ENCODE results near the gene ANKRD42.
A peak's percentile ranks its signal among the peaks of the same experiment; 100 is the strongest.
"Not testable (repeated sequence)": the region's sequence is repeated elsewhere in the genome, so short reads cannot be mapped to it uniquely, and the experiment has no call there.

The ANKRD42 gene

DNA sequence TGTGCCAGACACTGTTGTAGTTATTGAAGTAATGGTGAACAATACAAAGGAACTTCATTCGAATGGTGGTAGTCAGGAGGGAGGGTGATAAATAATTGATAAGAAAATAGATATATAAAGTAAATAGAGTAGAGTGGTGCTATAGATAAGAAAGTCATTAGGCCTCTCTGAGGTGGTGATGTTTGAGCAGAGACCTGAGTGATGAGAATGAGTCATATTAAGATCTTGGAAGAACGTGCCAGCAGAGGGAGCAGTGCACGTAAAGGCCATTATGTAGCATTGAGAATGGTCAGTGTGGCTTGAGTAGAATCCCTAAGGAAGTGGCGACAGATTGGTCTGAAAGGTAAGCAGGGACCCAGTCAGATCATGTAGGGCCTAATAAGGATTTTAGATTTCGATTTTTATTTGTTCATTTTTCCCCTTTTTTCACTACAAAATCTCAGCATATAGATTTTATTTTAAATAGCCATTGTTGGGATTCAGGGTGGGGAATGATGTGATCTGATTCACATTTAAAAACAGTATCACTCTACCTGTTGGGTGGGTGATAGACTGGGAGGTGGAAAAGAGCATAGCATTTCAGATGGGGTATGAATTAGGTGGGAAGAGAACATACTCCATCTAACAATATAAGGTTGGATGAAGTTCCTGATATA is 47.9 kb downstream of the ANKRD42 start:
- DNase-seq (ENCODE audit: low spot score), result peak; percentile 12

DNA sequence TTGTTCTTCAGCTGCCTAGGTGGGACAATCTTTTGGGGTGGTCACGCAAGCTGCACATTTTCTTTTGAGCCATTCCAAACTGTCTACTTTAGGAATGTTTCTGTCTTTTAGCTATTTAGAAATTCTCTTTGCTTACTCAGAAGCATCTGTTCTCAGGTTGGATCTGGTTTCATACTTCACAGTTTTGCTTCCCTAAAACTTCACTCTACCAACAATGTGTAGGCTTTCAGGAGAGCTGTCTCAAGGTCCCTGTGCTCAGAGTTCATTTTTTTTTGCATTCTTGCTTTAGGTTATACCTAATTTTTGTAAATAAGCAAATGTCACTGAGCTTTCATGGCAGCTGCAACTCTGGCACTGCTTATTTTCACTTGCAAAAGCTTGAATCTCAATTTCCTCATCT is 55.9 kb downstream of the ANKRD42 start:
- DNase-seq (ENCODE audit: low spot score), result no peak

DNA sequence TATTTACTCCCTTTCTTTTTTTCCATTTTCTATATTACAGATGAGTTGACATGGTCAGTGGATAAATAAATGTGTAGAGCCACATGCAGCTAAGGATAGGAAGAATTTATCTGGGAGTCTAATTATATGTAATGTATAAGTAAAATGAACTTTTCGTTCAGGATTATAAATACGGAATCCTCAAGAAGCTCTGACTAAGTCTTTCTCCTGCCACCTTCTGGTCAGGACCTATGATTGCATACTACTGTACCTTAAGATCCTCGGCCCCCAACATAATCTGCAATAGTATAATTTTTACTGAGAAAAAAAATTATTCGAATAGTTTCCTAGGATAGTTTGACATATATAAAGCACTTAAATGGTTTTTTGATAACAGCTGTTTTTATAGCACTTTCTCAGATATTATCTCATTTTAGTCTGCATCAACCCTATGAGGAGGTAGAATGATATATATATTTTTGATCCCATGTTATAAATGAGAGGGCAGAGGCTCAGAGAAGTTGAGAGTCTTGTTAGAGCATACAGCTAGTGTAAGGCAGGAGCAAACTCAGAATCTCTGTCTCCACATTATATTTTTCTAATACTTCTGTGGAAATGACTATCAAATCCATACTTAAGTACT is 56.6 kb downstream of the ANKRD42 start:
- DNase-seq (ENCODE audit: low spot score), result peak; percentile 31

DNA sequence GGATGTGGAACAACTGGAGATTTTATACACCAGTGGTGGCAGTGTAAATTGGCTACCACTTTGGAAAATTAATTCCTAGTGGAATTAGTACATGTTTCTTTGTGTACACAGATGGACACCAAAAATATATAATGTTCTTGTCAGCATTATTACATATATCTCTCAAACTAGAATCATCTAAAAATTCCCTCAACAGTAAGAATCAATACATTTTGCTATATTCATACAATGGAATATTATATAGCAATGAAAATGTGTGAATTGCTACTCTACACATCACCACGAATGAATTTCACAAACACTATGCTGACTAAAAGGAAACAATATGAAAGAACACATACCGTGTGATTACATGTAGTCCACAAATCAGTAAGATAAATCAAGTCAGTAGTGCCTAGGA is 58.8 kb downstream of the ANKRD42 start:
- no peak for DNase-seq (ENCODE audit: low spot score)

GRCh38 chr11:83252941-83253340 is 59.4 kb downstream of the ANKRD42 start:
- DNase-seq (ENCODE audit: low spot score), result no peak

DNA sequence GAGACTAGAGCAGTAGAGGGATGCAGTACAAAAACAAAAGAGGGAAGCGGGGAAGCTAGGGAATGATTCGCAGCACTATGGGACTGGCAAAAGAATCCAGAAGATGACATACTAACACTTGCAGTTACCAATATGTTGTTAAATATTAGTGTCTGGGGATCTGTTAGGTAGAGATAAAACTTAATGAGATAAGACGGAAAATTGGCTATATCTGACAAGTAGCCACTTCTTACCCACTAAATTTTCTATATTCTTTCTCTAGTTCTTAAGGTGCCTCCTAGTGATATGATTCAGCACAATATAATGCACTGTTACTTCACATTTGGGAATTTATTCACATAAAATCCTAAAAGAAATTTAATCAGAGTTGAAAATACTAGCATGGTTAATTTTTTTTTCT is 61.9 kb downstream of the ANKRD42 start:
- DNase-seq (ENCODE audit: low spot score), result no peak

- no peak for DNase-seq (ENCODE audit: low spot score)
These were observed 63.3 kb downstream of the ANKRD42 start for GRCh38 chr11:83256602-83257340.

DNA sequence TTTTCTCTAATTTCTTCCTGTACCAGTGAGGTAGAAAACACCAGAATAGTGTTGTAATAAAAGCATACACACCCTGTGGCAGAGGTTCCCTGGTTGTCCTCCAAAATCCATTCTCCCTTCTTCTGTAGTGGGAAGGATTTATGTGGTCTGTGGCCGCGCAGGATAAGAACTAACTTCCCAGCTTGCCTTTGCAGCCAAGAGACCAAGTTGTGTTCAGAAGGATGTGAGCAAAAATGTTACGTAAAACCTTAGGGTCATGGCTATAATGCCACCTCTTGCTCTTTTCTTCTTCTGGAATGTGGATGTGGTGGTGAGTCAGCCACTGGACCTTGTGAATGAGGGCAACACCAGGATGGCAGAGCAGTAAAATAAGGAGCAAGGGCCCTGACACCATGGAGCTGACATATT is 64.3 kb downstream of the ANKRD42 start:
- DNase-seq (ENCODE audit: low spot score), result no peak

- no peak for DNase-seq (ENCODE audit: low spot score)
These were observed 66.0 kb downstream of the ANKRD42 start for GRCh38 chr11:83259559-83259958.

DNA sequence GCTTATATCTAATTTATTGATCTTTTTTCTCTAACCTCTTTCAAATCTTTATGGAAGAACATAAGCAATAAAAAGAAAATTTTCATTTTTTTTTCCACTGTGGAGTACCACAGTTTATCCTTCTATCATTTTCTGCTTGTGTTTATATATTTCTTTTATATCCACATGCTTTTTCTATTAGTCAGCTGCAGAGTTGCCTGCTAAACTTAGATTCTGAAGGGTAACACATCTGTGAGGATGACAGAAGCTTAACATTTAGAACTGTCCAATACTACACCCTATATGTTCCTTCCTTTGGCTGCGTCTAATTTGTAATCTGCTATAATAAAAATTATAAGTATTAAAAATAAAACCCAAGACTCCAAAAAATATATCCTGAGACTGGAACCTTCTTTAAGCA is 71.8 kb downstream of the ANKRD42 start:
- no peak for DNase-seq (ENCODE audit: low spot score)

DNA sequence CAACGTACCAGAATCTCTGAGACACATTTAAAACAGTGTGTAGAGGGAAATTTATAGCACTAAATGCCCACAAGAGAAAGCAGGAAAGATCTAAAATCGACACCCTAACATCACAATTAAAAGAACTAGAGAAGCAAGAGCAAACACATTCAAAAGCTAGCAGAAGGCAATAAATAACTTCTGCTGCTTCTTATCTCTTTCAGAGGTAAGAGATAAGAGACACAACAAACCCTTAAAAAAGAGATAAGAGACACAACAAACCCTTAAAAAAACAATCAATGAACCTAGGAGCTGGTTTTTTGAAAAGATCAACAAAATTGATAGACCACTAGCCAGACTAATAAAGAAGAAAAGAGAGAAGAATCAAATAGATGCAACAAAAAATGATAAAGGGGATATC is 75.6 kb downstream of the ANKRD42 start:
- not testable (repeated sequence) for DNase-seq (ENCODE audit: low spot score)

DNA sequence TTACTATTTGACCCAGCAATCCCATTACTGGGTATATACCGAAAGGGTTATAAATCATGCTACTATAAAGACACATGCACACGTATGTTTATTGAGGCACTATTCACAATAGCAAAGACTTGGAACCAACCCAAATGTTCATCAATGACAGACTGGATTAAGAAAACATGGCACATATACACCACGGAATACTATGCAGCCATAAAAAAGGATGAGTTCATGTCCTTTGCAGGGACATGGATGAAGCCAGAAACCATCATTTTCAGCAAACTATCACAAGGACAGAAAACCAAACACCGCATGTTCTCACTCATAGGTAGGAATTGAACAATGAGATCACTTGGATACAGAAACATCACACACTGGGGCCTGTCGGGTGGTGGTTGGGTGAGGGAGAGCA is 78.2 kb downstream of the ANKRD42 start:
- not testable (repeated sequence) for DNase-seq (ENCODE audit: low spot score)

- DNase-seq (ENCODE audit: low spot score), result no peak
These were observed 79.1 kb downstream of the ANKRD42 start for GRCh38 chr11:83272627-83273026.

DNA sequence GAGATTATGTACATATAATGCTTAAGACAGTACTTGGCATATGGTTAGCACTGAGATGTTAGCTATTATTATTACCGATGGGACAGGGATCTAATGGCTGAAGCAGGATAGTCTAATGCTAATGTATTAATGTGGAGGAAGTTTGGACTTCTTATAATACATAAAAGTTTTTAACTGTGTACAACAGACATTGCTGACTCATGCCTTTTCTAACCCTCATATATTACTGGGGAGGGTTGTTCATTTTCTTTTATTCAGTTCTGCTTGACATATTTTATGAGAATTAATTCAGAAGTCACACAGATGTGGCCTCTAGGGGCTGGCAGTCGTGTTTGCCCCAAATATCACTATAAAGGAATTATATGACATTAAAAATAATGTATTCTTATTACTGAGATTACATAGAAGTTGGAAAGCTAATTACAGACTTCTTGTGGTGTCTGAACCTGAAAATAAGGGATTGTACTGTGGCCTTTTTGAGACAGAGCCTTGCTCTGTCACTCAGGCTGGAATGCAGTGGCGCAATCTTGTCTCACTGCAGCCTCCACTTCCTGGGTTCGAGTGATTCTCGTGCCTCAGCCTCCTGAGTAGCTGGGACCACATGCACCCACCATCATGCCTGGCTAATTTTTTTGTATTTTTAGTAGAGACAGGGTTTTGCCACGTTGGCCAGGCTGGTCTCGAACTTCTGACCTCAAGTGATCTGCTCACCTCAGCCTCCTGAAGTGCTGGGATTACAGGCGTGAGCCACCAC is 82.6 kb downstream of the ANKRD42 start:
- no peak for DNase-seq (ENCODE audit: low spot score)

GRCh38 chr11:83278351-83278750 is 84.8 kb downstream of the ANKRD42 start:
- no peak for DNase-seq (ENCODE audit: low spot score)

DNA sequence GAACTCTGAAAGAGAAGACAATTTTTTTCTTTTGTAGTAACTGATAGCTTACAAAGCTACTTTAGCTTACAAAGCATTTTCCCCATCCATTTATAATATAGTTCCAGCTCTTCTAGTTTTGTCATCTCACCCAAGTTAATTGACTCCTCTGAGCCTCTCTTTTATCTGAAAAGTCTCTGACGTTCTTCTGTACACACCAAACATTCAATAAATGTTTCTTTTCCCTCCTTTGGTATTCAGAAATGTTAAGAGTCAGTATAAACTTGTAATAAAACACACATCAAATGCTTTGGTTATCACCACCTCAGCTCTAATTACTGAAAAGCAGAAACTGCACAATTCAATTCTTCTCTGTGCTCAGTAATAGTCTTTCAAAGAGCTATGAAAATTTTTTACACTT is 86.7 kb downstream of the ANKRD42 start:
- DNase-seq (ENCODE audit: low spot score), result no peak

GRCh38 chr11:83282084-83282716 is 88.7 kb downstream of the ANKRD42 start:
- DNase-seq (ENCODE audit: low spot score), result no peak

DNA sequence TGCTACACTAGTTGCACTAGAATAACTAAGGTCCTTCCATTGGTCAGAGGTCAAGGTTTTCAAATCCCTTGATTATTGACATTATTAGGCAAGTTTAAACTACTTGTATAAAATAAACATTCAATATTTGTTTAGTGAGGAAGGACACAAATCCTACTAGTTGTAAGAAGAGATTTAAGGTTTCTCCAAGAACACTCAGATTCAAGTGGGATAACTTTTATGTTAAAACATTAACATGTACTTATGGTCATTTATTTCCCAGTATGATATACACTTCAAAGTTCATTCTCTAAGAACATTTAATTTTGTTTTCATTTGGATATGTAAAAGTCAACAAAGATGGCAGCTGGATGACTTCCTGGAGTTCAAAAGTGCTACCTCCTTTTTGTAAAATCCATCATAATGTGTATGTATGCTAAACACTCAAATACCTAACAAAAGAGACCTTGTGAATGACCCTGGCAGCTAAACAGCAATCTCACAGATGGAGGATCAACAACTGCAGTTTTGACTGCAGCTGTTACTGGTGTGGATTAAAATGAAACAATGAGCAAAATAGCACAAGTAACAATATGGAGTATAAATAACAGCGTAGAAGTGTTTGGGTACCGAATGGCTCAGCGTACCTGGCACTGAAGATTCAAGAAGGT is 91.1 kb downstream of the ANKRD42 start:
- no peak for DNase-seq (ENCODE audit: low spot score)

- DNase-seq (ENCODE audit: low spot score), result no peak
These were observed 91.7 kb downstream of the ANKRD42 start for GRCh38 chr11:83285151-83285770.

DNA sequence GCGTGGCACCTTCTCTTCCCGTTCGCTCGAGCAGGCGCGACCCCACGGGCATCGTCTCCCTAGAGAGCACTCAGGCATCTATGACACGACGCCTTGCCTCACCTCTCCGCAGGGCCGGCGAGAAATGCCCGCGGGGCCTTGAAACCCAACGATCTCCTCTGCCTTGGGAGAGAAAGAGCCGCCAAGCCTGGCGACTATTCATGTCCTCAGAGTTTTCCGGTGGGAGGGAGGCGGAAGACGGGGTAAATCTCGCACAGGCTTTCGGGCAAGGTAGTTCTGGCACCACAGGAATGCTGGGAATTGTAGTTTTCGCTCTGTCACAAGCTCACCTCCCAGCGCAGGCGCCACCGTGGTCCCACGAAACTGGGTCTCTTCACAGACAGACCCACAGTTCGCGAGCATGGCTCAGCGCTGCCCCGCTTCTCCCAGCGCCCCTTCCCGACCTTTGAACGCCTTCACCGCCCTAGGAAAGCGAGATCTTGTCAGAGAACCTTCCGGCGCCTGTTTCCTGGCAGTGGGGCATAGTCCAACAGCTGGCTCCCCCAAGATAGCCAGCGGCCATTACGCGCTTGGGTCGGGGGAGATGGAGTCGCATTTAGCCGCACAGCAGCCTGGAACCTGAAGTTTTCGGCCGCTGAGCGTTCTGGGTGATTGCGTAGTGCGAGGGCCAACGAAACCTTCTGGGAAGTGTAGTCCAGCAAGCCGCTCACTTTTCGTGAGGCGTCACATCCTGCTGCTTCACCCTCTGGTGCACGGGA is 92.4 kb downstream of the ANKRD42 start, which contains the start of gene CCDC90B:
CCDC90B (minus strand) TSS at position 597 of the 758 bp plus-strand sequence; CDS start at position 202, 395 bp downstream.
- DNase-seq (ENCODE audit: low spot score), result peak; percentile 95

All from activated CD4-positive, alpha-beta T cell treated with anti-CD3 and anti-CD28 coated beads, Interleukin-2, Interleukin-4, amounts not matched to agents 100 ng/mL and 50 ng/mL, durations not matched to agents 16 hours and 8 hours (primary cell).